GM21825 (cell line): ENCODE results near the gene EIF2D.
"Not testable (repeated sequence)": the region's sequence is repeated elsewhere in the genome, so short reads cannot be mapped to it uniquely, and the experiment has no call there.

Experiments
- ATAC-seq: cut with Tn5 transposase; IDR thresholded peaks from one replicate; pipeline ENCODE4 v1.9.1; 2021; ENCODE audit warnings: mild to moderate bottlenecking, moderate library complexity; ENCODE audit not compliant: unreplicated experiment

The EIF2D gene

GRCh38 chr1:206612129-206612876 is at the start of gene EIF2D:
Gene EIF2D, minus strand, starts transcription at chr1:206612465. Its CDS starts 123 bp downstream, at chr1:206612342.
- peak; percentile 81 for ATAC-seq

- ATAC-seq = no peak
These were observed 49.0 kb upstream of the EIF2D start for GRCh38 chr1:206661161-206661820.

GRCh38 chr1:206660136-206660535 is 47.9 kb upstream of the EIF2D start:
- ATAC-seq = no peak

- ATAC-seq = no peak
These were observed 46.7 kb upstream of the EIF2D start for GRCh38 chr1:206658981-206659273.

GRCh38 chr1:206658264-206658980 is 46.2 kb upstream of the EIF2D start:
- peak; percentile 61 for ATAC-seq

- ATAC-seq = no peak
These were observed 45.5 kb upstream of the EIF2D start for GRCh38 chr1:206657751-206658150.

GRCh38 chr1:206656936-206657335 is 44.7 kb upstream of the EIF2D start:
- ATAC-seq = no peak

- ATAC-seq = no peak
These were observed 43.2 kb upstream of the EIF2D start for GRCh38 chr1:206655471-206655882.

GRCh38 chr1:206654828-206655227 is 42.6 kb upstream of the EIF2D start:
- ATAC-seq = no peak

GRCh38 chr1:206653715-206654459 is 41.6 kb upstream of the EIF2D start:
- ATAC-seq = no peak

GRCh38 chr1:206651958-206652890 is 40.0 kb upstream of the EIF2D start:
- ATAC-seq = no peak

GRCh38 chr1:206651014-206651413 is 38.7 kb upstream of the EIF2D start:
- ATAC-seq = no peak

- ATAC-seq = no peak
These were observed 37.1 kb upstream of the EIF2D start for GRCh38 chr1:206649261-206649921.

GRCh38 chr1:206647224-206647623 is 35.0 kb upstream of the EIF2D start:
- no peak for ATAC-seq

- ATAC-seq = no peak
These were observed 34.2 kb upstream of the EIF2D start for GRCh38 chr1:206646504-206646903.

GRCh38 chr1:206643118-206643698 is 30.9 kb upstream of the EIF2D start:
- no peak for ATAC-seq

- not testable (repeated sequence) for ATAC-seq
These were observed 29.8 kb upstream of the EIF2D start for GRCh38 chr1:206642074-206642473.

GRCh38 chr1:206637605-206638004 is 25.3 kb upstream of the EIF2D start:
- ATAC-seq = no peak

- no peak for ATAC-seq
These were observed 24.4 kb upstream of the EIF2D start for GRCh38 chr1:206636671-206637070.
